ENCODE measurements around the gene UPB1.

DNA sequence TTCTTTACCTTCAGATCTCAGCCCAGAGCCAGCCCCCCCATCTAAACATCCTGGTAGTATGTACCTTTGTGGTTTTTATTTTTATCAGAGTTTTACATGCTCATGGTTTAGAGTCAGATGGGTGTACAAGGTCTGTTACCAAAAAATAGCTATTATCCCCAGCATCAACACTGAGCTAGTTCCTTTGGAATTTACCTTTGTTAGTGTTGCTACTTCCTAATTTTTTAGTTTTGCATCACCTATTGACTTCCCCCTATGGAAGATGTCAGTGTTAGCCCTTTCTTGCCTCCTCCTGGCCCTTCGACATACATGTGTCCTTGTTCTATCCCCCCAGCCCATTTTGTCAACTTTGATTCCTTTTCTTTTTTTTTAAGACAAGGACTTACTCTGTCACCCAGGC lies 7.4 kb downstream of the UPB1 start:
- TF ChIP-seq, protein P1, sequence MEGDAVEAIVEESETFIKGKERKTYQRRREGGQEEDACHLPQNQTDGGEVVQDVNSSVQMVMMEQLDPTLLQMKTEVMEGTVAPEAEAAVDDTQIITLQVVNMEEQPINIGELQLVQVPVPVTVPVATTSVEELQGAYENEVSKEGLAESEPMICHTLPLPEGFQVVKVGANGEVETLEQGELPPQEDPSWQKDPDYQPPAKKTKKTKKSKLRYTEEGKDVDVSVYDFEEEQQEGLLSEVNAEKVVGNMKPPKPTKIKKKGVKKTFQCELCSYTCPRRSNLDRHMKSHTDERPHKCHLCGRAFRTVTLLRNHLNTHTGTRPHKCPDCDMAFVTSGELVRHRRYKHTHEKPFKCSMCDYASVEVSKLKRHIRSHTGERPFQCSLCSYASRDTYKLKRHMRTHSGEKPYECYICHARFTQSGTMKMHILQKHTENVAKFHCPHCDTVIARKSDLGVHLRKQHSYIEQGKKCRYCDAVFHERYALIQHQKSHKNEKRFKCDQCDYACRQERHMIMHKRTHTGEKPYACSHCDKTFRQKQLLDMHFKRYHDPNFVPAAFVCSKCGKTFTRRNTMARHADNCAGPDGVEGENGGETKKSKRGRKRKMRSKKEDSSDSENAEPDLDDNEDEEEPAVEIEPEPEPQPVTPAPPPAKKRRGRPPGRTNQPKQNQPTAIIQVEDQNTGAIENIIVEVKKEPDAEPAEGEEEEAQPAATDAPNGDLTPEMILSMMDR (IDR thresholded peaks at IDR 0.05; ENCODE audit: low read depth, low read length, poor library complexity, severe bottlenecking) = no peak
- no peak for TF ChIP-seq EZH2phosphoT487 (IDR thresholded peaks at IDR 0.05; ENCODE audit: borderline replicate concordance, low read length)

Measured in DOHH2 (cell line).